Stimulated activated naive CD4-positive, alpha-beta T cell (primary cell): ENCODE measurements around the gene NDUFB8.

Experiments used
- DNase-seq, 6 experiments: peaks; one replicate each; lab custom pipeline; 2025; lab: John Stamatoyannopoulos, UW

Gene NDUFB8

DNA sequence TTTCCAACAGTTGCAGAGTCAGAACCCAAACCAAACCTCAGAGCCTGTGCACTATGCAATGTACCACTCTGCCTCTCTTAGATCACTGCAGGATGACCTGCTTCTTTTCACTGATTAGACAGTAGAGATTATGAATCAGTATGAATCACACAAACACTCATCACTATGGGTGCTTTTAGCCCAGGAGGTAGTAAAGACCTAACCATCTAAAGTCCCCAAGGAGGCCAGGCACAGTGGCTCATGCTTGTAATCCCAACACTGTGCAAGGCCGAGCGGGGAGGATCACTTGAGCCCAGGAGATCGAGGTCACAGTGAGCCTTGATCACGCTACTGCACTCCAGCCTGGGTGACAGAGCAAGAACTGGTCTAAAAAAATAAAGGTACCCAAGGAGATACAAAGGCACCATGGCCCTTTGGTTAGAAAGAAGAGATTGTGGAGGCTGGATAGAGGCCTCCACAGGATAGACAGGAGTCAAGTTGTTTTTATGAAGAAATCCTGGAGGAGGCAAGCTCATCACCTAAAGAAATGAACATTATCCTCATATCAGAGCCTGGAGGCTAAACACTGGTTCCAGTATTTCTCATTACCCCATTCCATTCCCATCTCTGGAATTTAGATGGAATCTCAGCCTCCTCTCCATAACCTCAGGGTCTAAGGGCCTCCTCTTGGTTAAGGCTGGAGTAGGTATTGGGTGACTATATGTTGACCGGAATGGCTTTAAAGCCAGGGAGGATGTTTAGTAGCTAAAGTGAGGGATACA, 22.9 kb downstream of the NDUFB8 start:
- DNase-seq = no peak

DNA sequence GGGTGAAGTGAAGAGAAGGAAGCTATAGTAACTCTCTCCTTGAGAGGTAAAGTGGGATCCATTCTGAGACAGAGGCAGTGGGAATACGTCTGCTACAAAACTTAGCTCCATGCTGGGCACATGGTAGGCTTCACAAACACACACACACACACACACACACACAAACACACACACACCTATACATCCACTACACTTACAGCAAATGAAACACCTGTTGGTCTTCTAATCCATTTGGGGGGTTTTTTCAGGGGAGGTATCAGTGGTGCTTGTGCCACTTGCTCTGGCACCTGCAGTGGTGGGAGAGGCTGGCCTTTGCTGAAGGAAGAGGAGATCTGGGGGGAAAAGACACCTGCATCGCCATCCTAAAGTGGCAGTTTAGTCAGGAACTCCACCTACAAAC, 24.5 kb downstream of the NDUFB8 start:
- DNase-seq = no peak

GRCh38 chr10:100504096-100504495, 25.6 kb downstream of the NDUFB8 start:
- no peak for DNase-seq

GRCh38 chr10:100502926-100503494, 26.7 kb downstream of the NDUFB8 start:
- no peak for DNase-seq

DNA sequence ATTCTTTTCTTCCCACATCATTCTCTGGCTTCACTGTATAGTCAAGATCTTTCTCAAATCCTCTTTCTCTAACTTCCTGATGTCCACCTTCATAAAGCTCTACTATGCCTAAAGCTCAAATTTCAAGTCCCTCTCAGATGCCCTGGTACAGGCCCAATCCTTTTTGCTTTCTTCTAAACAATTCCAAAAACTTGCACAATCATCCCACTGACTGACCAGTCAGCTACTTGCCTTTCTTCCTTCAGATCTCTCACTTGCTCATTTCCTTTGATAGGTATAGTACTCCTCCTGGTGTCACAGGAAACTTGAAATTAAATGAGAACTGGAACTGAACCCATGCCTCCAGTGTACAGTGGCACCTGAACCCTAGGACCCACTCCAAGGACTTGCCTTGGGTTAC, 28.2 kb downstream of the NDUFB8 start:
- no peak for DNase-seq

DNA sequence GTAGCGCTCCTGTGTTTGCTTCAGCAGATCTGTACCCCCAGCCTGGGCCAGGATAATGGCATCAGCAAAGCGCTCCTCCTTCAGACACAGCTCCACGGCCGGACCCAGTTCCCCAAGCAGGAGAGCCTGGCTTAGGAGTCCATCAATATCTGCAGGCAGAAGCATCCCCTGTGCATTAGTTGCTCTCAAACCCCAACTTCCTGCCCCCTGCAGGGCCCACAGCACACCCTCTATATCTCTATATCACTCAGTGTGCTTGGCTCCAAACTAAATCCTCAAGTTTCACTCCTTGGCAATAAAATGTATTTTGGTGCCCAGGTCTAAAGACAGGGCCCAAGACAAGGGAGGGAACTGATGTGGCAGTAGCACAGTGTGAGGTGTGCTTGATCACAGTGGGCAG, 31.6 kb downstream of the NDUFB8 start:
- DNase-seq = no peak

GRCh38 chr10:100496567-100496966, 33.1 kb downstream of the NDUFB8 start:
- no peak for DNase-seq

GRCh38 chr10:100490531-100490930, 39.1 kb downstream of the NDUFB8 start:
- DNase-seq = no peak

GRCh38 chr10:100489396-100489795, 40.3 kb downstream of the NDUFB8 start:
- DNase-seq = no peak

DNA sequence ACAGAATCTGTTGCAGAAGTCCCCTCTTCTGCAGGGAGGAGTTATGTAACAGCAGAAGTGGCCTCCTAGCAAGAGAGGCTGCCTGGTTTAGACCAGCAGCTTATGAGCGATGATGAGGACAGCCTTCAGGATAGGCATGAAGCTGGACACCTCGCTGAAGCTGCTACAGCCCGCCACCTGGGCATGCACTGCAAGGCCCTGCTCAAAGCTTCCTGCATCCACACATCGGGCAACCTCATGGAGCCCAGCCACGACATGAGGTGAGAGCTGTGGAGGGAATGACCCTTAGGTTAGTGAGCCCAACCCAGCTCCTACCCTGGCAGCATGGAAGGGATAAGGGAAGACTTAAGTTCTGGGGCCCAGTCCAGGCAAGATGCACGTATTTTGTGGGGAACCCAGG, 42.1 kb downstream of the NDUFB8 start:
- DNase-seq = no peak

DNA sequence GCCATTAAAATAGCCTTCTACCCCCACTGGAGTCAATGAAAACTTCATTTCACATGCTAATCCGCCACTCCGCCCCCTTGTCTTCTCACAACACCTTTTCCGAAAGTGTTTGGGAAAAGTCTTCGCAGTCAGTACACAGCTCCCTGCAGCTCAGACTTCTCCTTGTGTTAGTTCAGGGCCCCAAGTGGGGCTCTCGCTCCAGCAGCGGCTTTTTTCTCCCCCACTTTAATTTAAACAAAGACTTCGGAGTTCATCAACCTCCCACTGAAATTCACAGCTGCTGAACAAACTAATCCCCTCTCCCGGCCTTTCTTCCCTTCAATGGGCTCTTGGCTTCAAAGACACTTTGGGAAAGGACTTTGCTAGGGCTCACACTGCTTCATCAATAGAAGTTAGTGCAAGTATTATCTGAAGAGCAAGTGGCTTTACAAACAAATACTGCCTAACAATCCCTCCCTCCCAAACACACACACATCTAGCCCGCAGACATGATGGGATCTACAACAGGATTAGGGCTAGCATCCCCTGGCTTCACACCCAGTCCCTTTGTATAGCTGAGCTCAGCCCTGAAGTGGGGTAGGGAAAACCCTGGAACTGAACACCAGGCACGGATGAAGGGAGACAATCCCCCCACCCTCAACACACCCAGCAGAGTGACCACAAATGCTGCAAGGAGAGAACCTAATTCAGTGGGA, 43.7 kb downstream of the NDUFB8 start:
- no peak for DNase-seq

DNA sequence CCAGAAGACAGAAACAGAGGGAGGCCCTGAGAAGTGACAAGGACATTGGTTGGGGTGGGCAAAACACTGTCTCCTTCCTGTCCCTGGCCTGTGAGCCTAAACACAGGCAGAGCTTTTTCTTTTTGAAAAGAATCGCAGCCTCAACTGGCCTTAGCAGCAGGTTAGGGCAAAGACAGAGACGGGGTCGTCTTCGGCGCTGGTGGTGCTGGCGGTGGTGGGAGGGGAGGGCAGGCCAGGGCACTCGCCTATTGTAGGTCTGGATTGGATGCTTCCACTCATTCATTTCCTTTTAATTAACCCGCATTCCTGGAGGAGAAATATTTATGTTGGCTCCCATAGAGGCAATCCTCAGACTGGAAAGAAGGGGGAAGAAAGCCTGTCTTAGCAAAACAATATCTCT, 44.3 kb downstream of the NDUFB8 start:
- no peak for DNase-seq

DNA sequence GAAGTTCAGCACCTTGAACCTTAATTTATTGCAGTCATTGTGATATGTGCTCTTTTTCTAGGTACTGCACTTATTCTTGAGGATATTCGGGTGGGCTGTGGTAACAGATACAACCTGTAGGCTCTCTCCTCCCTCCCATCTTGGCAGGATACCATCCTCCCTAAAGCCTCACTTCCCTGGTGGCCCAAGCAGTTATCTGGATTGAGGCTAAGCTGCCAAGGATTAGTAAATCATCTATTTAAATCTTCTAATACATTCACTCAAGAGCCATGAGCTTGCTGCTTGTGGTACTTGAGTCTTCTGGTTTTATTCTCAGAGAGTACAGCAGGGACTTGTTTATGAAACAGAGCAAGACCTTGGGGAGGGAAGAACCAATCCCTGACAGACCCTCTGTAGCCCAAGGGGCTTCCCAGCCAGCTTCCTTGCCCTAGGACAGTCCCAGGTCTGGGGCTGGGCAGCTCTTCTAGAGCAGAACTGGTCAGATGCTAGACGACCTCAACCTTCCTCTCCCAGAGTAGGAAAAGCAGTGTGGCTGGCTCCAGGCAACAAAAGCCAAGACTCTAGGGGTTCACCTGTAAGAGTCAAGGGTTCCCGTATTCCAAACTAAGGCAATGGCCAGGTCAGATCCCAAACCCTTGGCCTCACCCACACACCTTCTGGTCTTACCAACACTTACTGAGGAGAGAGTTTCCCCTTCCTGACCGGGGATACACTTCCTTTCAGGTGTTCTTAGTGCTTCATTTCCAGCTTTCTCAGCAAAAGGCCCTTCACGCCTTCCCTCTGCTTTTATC, 45.6 kb downstream of the NDUFB8 start:
- DNase-seq = no peak

GRCh38 chr10:100482834-100483185, 46.9 kb downstream of the NDUFB8 start:
- DNase-seq = no peak

DNA sequence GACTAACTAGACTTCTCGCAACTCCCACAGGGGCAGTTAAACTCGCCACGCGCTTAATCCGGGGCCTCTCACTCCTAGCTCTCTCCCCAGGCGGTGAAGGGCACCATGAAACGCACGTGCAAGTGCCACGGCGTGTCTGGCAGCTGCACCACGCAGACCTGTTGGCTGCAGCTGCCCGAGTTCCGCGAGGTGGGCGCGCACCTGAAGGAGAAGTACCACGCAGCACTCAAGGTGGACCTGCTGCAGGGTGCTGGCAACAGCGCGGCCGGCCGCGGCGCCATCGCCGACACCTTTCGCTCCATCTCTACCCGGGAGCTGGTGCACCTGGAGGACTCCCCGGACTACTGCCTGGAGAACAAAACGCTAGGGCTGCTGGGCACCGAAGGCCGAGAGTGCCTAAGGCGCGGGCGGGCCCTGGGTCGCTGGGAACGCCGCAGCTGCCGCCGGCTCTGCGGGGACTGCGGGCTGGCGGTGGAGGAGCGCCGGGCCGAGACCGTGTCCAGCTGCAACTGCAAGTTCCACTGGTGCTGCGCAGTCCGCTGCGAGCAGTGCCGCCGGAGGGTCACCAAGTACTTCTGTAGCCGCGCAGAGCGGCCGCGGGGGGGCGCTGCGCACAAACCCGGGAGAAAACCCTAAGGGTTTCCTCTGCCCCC, 47.4 kb downstream of the NDUFB8 start:
- peak; percentile 19 to 84 (median 60) for DNase-seq

DNA sequence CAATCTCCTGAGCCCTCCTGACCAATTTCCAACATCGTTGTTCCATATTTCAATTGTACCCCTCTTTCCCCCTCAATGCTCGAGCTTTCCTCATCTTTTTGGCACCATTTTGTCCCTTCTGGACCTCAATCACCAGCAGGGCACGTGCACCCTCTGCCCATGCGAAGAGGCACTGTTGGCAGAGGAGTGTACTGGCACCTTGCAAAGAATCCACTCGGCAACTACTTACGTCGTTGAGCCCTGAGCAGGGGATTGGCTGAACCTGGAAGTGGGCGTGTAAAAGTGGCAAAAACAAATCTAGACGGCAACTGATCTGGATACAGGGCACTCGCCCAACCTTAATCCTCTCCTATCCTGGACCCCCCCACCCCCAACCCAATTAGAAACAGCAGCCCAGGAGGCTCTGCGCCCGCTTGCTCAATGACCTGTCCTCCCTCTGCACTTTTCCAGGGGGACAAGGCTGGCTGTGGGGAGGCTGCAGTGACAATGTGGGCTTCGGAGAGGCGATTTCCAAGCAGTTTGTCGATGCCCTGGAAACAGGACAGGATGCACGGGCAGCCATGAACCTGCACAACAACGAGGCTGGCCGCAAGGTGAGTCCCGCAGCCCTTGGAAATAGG, 48.1 kb downstream of the NDUFB8 start:
- DNase-seq = peak; percentile 83 to 96 (median 90)

DNA sequence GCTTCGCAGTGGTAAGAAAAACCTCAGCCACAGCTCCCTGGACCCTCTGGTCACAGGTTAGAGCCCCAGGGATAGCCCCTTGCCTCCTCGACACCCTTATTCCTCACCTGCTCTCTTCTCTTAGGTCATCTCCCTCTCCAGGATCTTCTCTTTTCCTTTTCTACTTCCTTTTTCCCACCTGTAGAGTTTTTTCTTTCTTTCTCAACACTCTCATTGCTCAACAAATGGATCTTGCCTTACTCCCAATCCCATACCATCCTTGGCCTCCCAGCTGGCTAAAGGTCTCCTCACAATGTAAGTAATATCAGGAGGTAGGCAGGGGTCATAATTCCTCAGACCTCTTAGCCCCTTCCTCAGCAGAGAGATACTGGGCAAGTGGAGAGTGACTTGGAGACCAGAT, 49.7 kb downstream of the NDUFB8 start:
- no peak for DNase-seq

GRCh38 chr10:100479037-100479436, 50.6 kb downstream of the NDUFB8 start:
- DNase-seq = no peak

DNA sequence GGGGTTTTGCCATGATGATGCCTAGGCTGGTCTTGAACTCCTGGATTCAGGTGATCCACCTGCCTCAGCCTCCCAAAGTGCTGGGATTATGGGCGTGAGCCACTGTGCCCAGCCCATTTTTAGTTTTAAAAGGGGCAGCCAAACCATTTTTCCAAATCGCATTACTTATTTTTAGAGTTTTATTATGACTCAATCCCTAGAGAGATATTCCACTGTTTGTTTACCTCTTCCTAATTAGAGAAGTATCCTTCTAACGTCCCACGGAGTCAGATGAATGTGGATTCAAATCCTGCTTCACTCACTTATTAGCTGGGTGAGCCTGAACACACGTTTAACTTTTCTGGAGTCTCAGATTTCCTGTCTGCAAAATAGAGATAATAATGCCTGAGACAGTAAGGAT, 51.7 kb downstream of the NDUFB8 start:
- no peak for DNase-seq
